H1 (cell line): ENCODE data around the gene RPS25. TPM values are rescaled to one million over a fixed set of nuclear protein-coding genes. Genes with fewer than 3 reads are reported as not detected.

Source experiments
- ASH2L ChIP-seq: fragments of 200-600, 300-600 bp; sonication (generic); IDR thresholded peaks from one replicate; pipeline ENCODE4 v1.7.1; 2017; ENCODE audit warnings: low read length
- KDM4A ChIP-seq: IDR thresholded peaks from one replicate; pipeline ENCODE4 v1.7.1; 2012; ENCODE audit warnings: low read depth, mild to moderate bottlenecking, moderate library complexity, low read length, inconsistent platforms; ENCODE audit not compliant: severe bottlenecking
- KDM5A ChIP-seq: fragments of 200-600 bp; IDR thresholded peaks from 2 replicates; pipeline ENCODE4 v1.7.1; 2012; ENCODE audit warnings: mild to moderate bottlenecking, low read length, inconsistent platforms, mixed read lengths
- TAF1 ChIP-seq: IDR thresholded peaks from 2 replicates; pipeline ENCODE4 v1.6.1; 2011; ENCODE audit warnings: mild to moderate bottlenecking, low read depth, low read length
- YY1 ChIP-seq: IDR thresholded peaks from 2 replicates; pipeline ENCODE4 v1.6.1; 2011; ENCODE audit warnings: low read depth, mild to moderate bottlenecking, low read length
- polyA plus RNA-seq, 7 experiments: library from polyadenylated mRNA; depleted of rRNA in 3 of 7; stranded (reverse) in 5 of 7; unstranded in 2 of 7; fragments of >200 nt in 5 of 7; fragments of 200-250 nt in 2 of 7; gene quantifications; 1 replicate in 5 of 7; 2 replicates in 1 of 7; 4 replicates in 1 of 7; pipeline versions ENCODE4 v1.2.1 to v1.2.3, GENCODE V29; 2011 to 2013; ENCODE audit warnings: missing spikeins in 2 of 7, mixed read lengths in 2 of 7
- total RNA-seq: library from RNA; stranded (reverse); fragmentation: NEBNext Ultra II Directional; extraction: Animal tissue kit (Norgen Biotek cat#: 25700); gene quantifications from 2 replicates; pipeline ENCODE4 v1.2.1, GENCODE V29; 2021
- TF ChIP-seq, protein P1 (sequence below): fragments of 300-600 bp; sonication (generic); IDR thresholded peaks from 2 replicates; pipeline ENCODE4 v1.7.1; 2012; ENCODE audit warnings: low read length, moderate library complexity, mild to moderate bottlenecking, inconsistent platforms; ENCODE audit not compliant: insufficient replicate concordance
- TF ChIP-seq, protein P2 (sequence below): IDR thresholded peaks from 2 replicates; pipeline ENCODE4 v1.6.1; 2012; ENCODE audit warnings: inconsistent platforms
- TF ChIP-seq, protein P3 (sequence below): IDR thresholded peaks from 2 replicates; pipeline ENCODE4 v1.6.1; 2012; ENCODE audit warnings: inconsistent platforms

The RPS25 gene
- total and polyA plus RNA-seq, 2 of the 8 experiments (the other 6 are each of a cell fraction or from before 2014, with no cell fraction given): 1,525 to 1,643 TPM

- TF ChIP-seq, protein P1, sequence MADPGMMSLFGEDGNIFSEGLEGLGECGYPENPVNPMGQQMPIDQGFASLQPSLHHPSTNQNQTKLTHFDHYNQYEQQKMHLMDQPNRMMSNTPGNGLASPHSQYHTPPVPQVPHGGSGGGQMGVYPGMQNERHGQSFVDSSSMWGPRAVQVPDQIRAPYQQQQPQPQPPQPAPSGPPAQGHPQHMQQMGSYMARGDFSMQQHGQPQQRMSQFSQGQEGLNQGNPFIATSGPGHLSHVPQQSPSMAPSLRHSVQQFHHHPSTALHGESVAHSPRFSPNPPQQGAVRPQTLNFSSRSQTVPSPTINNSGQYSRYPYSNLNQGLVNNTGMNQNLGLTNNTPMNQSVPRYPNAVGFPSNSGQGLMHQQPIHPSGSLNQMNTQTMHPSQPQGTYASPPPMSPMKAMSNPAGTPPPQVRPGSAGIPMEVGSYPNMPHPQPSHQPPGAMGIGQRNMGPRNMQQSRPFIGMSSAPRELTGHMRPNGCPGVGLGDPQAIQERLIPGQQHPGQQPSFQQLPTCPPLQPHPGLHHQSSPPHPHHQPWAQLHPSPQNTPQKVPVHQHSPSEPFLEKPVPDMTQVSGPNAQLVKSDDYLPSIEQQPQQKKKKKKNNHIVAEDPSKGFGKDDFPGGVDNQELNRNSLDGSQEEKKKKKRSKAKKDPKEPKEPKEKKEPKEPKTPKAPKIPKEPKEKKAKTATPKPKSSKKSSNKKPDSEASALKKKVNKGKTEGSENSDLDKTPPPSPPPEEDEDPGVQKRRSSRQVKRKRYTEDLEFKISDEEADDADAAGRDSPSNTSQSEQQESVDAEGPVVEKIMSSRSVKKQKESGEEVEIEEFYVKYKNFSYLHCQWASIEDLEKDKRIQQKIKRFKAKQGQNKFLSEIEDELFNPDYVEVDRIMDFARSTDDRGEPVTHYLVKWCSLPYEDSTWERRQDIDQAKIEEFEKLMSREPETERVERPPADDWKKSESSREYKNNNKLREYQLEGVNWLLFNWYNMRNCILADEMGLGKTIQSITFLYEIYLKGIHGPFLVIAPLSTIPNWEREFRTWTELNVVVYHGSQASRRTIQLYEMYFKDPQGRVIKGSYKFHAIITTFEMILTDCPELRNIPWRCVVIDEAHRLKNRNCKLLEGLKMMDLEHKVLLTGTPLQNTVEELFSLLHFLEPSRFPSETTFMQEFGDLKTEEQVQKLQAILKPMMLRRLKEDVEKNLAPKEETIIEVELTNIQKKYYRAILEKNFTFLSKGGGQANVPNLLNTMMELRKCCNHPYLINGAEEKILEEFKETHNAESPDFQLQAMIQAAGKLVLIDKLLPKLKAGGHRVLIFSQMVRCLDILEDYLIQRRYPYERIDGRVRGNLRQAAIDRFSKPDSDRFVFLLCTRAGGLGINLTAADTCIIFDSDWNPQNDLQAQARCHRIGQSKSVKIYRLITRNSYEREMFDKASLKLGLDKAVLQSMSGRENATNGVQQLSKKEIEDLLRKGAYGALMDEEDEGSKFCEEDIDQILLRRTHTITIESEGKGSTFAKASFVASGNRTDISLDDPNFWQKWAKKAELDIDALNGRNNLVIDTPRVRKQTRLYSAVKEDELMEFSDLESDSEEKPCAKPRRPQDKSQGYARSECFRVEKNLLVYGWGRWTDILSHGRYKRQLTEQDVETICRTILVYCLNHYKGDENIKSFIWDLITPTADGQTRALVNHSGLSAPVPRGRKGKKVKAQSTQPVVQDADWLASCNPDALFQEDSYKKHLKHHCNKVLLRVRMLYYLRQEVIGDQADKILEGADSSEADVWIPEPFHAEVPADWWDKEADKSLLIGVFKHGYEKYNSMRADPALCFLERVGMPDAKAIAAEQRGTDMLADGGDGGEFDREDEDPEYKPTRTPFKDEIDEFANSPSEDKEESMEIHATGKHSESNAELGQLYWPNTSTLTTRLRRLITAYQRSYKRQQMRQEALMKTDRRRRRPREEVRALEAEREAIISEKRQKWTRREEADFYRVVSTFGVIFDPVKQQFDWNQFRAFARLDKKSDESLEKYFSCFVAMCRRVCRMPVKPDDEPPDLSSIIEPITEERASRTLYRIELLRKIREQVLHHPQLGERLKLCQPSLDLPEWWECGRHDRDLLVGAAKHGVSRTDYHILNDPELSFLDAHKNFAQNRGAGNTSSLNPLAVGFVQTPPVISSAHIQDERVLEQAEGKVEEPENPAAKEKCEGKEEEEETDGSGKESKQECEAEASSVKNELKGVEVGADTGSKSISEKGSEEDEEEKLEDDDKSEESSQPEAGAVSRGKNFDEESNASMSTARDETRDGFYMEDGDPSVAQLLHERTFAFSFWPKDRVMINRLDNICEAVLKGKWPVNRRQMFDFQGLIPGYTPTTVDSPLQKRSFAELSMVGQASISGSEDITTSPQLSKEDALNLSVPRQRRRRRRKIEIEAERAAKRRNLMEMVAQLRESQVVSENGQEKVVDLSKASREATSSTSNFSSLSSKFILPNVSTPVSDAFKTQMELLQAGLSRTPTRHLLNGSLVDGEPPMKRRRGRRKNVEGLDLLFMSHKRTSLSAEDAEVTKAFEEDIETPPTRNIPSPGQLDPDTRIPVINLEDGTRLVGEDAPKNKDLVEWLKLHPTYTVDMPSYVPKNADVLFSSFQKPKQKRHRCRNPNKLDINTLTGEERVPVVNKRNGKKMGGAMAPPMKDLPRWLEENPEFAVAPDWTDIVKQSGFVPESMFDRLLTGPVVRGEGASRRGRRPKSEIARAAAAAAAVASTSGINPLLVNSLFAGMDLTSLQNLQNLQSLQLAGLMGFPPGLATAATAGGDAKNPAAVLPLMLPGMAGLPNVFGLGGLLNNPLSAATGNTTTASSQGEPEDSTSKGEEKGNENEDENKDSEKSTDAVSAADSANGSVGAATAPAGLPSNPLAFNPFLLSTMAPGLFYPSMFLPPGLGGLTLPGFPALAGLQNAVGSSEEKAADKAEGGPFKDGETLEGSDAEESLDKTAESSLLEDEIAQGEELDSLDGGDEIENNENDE: no peak
- TF ChIP-seq ASH2L (peak; percentile 32), TAF1 (peak; percentile 90), YY1 (peak; percentile 99), KDM4A (peak; percentile 78), KDM5A (peak; percentile 98)
- TF ChIP-seq, protein P2, sequence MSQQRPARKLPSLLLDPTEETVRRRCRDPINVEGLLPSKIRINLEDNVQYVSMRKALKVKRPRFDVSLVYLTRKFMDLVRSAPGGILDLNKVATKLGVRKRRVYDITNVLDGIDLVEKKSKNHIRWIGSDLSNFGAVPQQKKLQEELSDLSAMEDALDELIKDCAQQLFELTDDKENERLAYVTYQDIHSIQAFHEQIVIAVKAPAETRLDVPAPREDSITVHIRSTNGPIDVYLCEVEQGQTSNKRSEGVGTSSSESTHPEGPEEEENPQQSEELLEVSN: peak; percentile 45
- TF ChIP-seq, protein P3, sequence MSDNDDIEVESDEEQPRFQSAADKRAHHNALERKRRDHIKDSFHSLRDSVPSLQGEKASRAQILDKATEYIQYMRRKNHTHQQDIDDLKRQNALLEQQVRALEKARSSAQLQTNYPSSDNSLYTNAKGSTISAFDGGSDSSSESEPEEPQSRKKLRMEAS: peak; percentile 69
These were observed 49.5 kb upstream of the RPS25 start, which contains the start of gene VPS11 (continued) for GRCh38 chr11:119067371-119068222.
